ENCODE data around the gene ZBTB18.

Gene ZBTB18

DNA sequence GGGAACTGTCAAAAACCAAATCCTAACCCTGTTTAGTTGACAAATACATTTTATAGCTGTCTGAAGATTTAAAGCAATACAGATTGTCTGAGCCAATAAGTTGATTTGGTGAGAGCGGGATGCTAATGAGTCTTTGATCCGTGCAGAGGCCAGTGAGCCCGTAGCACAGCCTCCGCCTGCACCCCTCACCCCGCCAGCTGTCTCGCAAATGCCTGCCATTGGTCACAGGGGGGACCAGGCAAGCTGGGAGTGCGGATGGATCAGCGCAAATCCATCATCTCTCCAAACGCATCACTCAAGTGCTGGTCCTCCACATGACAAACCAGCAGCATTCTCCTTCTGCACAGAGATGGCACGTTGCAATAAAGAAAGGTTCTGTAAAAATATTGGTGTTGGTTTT lies 51.0 kb downstream of the ZBTB18 start:
- TF ChIP-seq, protein P1, sequence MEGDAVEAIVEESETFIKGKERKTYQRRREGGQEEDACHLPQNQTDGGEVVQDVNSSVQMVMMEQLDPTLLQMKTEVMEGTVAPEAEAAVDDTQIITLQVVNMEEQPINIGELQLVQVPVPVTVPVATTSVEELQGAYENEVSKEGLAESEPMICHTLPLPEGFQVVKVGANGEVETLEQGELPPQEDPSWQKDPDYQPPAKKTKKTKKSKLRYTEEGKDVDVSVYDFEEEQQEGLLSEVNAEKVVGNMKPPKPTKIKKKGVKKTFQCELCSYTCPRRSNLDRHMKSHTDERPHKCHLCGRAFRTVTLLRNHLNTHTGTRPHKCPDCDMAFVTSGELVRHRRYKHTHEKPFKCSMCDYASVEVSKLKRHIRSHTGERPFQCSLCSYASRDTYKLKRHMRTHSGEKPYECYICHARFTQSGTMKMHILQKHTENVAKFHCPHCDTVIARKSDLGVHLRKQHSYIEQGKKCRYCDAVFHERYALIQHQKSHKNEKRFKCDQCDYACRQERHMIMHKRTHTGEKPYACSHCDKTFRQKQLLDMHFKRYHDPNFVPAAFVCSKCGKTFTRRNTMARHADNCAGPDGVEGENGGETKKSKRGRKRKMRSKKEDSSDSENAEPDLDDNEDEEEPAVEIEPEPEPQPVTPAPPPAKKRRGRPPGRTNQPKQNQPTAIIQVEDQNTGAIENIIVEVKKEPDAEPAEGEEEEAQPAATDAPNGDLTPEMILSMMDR (IDR thresholded peaks at IDR 0.05; ENCODE audit: insufficient read depth, missing control alignments) = no peak
- DNase-seq (ENCODE audit: insufficient read length, low spot score) = no peak
- no peak for FAIRE-seq

DNA sequence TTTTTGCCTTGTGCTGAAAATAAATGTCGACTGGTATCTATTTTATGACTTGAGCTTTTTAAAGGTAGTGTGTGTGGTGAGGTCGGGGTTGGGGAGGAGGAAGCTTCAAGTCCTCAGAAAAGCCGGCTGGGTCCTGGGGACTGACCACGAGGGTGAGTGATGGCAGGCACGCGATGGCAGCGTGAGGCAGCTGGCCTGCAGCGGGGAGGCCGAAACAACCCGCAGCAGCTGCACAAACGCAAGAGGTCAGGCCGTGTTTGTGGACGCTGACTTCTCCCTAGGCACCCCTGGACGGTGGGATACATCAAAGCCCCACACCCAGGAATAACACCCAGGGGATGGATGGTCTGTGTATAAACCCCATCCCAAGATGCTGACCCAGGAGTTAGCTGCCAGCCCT lies 51.4 kb downstream of the ZBTB18 start:
- FAIRE-seq (no peak), DNase-seq (ENCODE audit: insufficient read length, low spot score) (no peak)
- TF ChIP-seq, protein P1 (IDR thresholded peaks at IDR 0.05; ENCODE audit: insufficient read depth, missing control alignments) = no peak

DNA sequence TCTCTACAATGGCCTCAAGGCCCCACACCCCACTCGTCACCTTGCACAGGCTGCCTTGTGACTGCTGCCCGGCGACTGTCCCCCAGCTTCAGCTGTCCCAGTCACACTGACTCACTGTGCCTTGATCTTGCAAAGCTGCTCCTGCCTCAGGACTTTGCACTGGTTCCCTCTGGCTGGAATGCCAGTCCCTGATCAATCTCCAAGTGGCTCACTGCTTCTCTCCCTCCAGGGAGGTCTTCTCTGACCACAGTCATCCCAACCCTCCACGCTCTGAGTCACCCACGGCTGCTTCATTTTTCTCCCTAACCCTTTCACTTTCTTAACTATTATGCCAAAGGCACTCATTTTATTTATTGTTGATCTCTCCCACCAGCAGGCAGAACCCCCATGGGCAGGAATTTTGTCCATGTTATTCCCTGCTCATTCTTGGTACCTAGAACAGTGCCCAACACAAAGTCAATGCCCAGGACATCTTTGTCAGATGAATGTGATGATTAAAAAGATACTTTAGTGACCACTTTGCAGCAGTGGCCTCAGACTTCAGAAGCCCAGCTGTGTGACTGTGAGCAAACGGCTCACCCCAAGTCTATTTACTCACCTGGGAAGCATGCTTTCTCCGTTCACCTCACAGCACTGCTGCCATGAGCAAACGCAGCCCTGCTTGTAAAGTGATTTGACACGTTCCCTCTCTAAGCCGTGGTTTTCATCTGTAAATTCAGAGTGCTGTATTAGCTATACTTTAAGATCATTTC lies 53.4 kb downstream of the ZBTB18 start:
- DNase-seq (ENCODE audit: insufficient read length, low spot score) (no peak), FAIRE-seq (no peak)
- TF ChIP-seq, protein P1 (IDR thresholded peaks at IDR 0.05; ENCODE audit: insufficient read depth, missing control alignments) = no peak

DNA sequence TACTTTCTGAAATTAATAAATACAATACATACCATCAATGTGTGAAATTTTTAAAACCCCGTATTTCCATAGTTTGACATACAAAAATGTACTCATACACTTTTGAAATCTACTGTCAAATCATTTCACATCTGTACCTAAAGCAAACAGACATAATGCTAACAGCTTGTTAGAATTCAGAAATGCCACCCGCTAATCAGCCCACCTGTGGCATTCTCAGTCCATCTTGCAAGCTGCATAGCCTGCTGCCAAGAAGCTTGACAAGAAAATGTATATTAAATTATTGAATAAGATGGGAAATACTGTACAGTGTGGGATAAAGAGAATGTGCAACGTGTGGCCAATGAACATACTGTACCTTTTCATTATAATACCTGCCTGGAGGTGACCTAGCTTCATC lies 55.1 kb downstream of the ZBTB18 start:
- FAIRE-seq = peak; percentile 35
- DNase-seq (ENCODE audit: insufficient read length, low spot score) = no peak
- TF ChIP-seq, protein P1 (IDR thresholded peaks at IDR 0.05; ENCODE audit: insufficient read depth, missing control alignments) = no peak
